Adipose tissue (tissue), 3 donors: ENCODE results near the gene RNU1-2. TPM values are rescaled to one million over a fixed set of nuclear protein-coding genes. Genes with fewer than 3 reads are reported as not detected.
"Not testable (repeated sequence)": the region's sequence is repeated elsewhere in the genome, so short reads cannot be mapped to it uniquely, and the experiment has no call there.

Experiments
- H3K27ac ChIP-seq: one replicate; pipeline ENCODE4 v1.5.1; 2013; ENCODE audit warnings: low read depth, low read length
- WGBS, 3 donors: extraction: QIAGEN DNeasy Blood & Tissue Kit; methylation state at CpG; one replicate each; pipeline ENCODE4 v1.1.7; 2013; 5-methylcytosine and 5-hydroxymethylcytosine counted together
- polyA plus RNA-seq, 3 donors: library from polyadenylated mRNA; stranded (reverse); fragments of 200-250 nt; gene quantifications; one replicate each; pipeline ENCODE4 v1.2.3, GENCODE V29; 2013
- donor health status: healthy with polysubstance abuse.
- donor health status: Bipolar disorder and iron deficiency.
- donor health status: healthy.

The RNU1-2 gene
- polyA plus RNA-seq, 3 donors = not detected

DNA sequence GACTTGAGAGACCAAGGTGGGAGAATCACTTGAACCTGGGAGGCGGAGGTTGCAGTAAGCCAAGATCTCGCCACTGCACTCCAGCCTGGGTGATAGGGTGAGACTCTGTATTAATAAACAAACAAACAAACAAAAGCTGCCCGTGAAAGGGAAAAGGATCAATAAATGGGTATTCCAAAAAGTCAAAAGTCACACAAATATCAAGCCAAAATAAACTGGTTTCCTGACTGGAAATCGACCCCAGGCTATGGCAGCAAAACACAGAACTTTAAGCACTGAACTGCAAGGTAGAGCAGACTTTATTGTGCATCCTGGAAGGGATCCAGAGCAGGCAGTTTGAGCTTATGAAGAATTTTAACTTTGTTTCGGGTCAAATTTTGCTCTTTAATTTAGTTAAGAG is 11.3 kb upstream of the RNU1-2 start:
- WGBS, 3 donors = 64 to 85% (median 84%) methylated on average over 5 of the region's 5 CpGs
- H3K27ac ChIP-seq = not testable (repeated sequence)

DNA sequence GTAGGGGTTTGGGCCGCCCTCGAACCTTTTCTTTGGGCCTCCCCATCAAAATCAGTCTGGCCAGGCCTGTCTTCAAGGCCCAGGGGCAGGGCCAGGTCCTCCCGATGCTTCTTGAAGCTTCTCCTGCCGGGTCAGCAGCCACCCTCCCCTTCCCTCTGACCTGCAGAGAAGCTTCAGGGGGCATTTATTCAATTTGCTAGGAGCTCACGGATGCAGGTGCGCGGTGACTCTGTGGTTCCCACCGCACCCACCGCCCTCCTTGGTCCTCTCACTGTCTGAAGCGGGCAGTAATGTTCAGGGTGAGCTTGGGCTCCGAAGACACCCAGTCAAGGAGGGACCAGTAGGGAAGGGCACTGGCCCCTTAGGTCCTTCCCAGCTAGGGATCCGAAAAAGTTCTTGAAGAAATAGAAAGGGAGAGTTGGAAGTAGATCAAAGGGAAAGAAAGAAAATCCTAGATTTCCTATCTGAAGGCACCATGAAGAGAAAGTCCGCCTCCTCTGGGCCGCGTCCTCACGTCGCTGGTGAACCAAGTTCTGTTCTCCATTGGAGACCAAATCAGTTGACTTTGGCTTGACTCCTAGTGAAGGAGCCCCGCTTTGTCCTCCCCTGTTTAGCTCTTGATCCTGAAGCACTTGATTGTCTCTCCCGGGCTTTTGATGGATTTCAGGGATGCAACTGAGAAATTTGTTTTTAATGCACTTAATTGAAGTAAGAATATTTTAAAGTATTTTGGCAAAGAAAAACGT is 8.7 kb upstream of the RNU1-2 start:
- no peak overlapping the region for H3K27ac ChIP-seq
- WGBS, 3 donors = 90 to 94% (median 91%) methylated on average over 20 of the region's 20 CpGs

DNA sequence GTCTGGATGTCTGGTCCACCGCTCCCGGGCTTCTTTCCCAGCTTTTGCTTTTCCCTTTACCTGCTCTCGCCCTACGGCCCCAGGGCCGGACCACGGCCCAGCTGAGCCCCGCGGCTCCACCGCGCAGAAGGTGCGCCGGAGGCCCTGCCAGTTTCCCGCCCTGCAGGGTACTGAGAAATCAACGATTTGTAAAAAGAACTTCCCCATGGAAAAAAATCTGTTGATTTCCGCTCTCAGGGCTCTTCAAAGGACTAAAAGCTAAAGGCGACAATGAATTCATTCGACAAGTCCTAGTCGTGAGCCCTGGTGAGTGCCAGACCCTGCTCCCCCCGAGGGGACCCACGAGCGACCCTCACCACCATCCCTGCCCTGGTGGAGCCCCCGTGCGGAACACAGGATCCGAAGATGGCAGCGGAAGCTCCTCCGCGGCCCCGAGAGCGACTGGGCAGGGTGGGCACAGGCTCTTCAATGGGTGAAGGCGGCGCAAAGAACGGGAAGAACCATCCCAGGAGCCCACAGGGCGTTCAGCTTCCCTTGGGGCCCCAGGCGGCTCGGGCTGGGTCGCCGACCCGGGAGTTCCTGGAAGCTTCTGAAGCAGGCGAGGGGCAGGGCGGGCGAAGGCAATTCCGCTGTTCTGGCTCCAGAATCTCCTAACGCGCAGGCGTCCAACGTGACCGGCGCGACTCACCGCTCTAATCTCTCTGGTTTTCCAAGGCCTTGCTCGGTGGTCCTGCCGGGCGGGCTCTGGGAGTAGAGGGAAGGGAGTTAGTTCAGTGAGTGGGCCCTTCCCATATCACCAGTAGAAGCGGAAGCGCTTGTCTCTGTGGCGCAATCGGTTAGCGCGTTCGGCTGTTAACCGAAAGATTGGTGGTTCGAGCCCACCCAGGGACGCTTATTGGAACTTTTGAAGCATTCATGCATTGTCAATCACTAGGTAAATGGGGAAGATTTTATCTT is 6.6 kb upstream of the RNU1-2 start:
- H3K27ac ChIP-seq = peak overlapping the region; percentile 84
- 3 to 18% (median 4%) methylated on average over 63 of the region's 63 CpGs for WGBS, 3 donors

DNA sequence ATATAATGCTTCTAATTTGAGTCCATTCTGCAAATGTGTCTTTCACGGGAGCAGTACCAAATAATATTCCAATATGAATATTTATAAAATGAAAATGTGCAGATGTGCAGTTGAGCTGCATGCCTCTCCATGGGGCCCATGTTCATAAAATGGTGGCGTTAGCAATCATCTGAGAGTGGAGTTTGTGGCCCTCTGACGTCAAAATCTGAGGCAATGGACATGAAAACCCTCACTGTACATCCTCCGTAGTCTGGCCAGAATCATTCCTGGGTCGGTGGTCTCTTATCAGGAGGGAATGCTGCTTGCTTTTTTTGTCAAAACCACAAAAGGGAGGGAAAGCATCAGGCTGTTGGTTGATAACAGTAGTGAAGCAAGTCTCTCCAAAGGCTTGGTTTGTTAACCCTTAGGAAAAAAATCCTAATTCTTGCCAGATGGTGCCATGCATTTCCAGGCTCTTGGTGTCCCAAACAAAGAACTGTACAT is 5.2 kb upstream of the RNU1-2 start:
- 66 to 76% (median 75%) methylated on average over 5 of the region's 5 CpGs for WGBS, 3 donors
- H3K27ac ChIP-seq = not testable (repeated sequence)

DNA sequence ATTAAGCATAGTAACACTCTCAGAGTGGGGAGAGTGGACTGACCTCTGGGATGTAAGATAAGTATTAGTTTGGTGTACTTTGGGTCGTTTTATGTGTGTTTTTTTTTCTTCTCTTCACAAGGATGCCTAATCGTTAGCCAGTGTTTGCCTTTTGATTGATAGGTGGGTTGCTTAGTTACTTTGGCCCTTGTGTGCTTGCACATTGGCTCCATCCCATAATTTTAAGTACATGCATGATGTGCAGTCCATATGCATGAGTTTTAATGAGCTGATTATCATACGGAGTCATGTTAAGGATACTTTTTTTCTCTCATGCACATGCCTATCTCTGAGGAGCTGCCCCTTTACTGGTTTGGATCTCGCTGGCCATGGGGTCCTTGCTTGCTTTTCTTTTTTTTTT is 4.7 kb upstream of the RNU1-2 start:
- H3K27ac ChIP-seq = not testable (repeated sequence)

DNA sequence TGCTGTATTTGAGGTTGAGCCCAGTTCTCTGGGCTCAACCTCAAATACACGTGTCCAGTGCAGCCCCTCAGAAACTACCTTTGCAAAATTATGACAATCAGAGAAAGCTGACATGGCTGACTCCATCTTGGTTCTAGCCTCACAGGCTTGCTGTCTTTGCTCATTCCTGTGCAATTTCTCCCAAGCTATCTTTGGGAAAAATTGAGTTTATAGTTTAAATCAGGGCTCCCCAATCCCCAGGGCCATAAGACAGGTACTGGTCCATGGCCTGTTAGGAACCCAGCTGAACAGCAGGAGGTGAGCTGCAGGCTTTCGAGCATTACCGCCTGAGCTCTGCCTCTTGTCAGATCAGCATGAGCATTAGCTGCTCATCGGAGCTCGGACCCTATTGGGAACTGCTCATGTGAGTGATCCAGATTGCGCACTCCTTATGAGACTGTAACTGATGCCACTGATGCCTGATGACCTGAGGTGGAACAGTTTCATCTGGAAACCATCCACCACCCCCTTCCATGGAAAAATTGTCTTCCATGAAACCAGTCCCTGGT is 2.7 kb upstream of the RNU1-2 start:
- WGBS, 3 donors = 66 to 86% (median 72%) methylated on average over 6 of the region's 6 CpGs
- not testable (repeated sequence) for H3K27ac ChIP-seq

More for the DNA sequence above, 4.7 kb upstream of the RNU1-2 start:
- WGBS, 3 donors = 46 to 74% (median 73%) methylated on average over 4 of the region's 4 CpGs

DNA sequence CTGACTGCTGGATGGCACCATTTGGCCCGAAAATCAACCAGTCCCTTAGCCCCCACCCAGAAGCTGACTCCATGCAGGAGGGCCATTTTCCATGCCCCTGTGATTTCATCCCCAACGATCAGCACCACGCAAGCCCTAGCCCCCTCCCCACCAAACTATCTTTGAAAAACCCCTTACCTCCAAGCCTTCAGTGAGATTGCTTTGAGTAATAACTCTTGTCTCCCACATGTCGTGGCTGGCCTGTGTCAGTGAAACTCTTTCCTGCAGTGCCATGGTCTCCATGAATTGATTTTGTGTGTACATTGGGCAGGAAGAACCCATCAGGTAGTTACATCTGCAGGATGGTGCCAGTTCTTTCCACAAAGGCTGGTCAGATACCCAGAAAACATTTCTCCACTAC is 2.0 kb upstream of the RNU1-2 start:
- 70 to 93% (median 77%) methylated on average over 4 of the region's 4 CpGs for WGBS, 3 donors
- not testable (repeated sequence) for H3K27ac ChIP-seq

DNA sequence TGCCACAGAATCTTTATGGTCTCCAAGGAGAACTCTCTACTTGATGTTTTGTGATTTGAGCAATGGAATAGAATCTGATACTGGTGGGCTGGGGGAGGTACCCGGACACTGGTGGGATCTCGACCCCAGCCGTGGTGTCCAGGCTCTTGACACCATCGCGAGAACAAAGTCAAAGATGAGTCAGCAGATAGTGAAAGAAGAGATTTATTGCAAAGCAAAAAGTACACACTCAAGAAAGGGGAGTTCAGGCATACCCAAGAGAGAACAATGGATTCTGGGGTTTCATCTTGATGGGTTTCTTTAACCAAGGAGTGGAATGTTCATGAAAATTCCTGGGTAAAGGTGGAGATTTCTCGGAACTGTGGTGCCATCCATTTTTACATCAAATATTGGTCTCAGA is 1.4 kb upstream of the RNU1-2 start:
- WGBS, 3 donors = 82 to 83% (median 82%) methylated on average over 4 to 6 of the region's 6 CpGs
- not testable (repeated sequence) for H3K27ac ChIP-seq

DNA sequence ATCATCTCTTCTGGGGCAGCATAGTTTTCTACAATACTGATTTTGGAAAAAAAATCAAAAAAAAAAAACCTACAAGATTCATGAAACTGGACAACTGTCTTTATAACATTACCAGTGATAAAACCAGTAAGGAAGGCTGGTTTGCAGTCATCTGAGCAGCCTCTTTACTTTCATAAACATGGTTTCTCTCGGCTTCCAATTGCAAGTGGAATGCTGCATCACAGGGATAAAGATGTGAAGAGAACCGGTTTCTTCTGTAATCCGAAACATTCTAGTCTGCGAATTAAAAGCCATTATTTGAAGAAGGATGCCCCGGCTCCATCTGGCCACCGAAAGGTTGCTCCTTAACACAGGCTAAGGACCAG is 565 bp upstream of the RNU1-2 start:
- H3K27ac ChIP-seq = not testable (repeated sequence)
- WGBS, 3 donors = 1 to 6% (median 4%) methylated on average over 5 to 6 of the region's 6 CpGs

DNA sequence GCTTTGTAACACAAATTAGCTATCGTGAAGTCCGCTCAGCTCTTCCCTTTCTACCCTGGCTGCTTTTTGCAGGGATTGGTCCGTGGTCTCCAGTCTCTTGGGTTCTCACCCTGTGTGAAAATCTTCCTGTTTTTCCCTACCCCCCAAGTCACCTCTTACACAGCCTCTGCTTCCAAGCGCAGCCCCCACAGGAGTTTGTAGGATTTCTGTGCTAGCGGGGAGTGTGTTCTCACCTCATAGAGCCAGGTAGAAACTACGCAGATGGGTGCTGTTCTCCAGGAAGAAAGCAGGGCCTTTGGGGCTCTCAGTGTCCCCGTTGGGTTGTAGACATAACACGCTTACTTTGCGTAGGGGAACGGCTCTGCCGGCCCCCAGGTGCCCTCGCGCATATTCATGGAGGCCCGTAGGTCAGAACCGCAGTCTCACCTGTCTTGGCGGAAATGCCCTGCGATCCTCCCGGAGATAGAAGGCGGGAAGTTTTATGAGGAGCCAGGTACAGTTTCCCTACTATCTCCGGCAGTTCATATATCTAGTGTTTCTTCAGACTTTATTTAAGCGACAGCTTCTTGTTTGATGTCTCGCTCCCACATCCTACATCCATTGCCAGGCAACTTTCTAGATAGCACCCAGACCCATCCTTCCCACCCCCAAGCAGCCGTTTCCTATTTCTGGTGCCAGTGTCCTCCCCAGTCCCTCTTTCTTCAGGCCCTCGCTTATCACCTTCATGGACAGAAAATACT is 706 bp downstream of the RNU1-2 start:
- not testable (repeated sequence) for H3K27ac ChIP-seq
- WGBS, 3 donors = 14 to 24% (median 23%) methylated on average over 21 to 23 of the region's 24 CpGs

DNA sequence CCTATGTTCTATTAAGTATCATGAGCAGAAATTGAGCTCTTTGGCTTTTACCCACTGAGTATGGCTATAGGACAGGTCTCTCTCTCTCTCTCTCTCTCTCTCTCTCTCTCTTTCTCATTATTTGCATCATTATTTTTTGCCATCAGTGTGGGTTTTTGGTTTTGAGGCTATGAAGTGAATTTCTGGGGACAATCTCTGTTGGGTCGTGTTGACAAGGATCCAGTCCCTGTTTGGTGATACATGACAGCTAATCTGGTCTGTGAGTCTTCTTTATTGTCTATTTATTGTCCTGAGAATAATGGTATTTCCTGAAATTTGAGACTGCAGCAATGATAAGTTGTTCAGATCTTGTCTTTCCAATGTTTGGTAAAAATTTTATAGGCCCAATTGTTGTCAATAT is 1.9 kb downstream of the RNU1-2 start:
- H3K27ac ChIP-seq = not testable (repeated sequence)
- WGBS, 3 donors = 29 to 65% (median 36%) methylated on average over 1 of the region's 1 CpG

DNA sequence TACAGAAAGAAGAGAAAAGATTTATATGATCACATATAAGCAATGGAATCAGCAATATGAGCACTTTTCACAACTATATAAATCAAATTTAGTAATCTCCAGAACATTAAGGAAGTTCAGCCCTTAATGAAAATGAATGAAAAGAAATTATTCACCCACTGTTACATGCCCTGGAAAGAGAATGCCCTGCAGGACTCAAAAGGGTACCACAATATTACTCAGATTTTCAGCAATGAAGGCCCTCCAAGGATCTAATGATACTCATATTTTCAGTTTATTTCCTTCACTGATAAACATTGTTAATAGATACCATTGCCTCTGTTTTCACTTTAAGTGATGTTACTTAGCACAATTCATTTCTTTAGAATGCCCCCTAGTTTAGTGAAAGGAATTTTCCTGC is 2.5 kb downstream of the RNU1-2 start:
- H3K27ac ChIP-seq = not testable (repeated sequence)

DNA sequence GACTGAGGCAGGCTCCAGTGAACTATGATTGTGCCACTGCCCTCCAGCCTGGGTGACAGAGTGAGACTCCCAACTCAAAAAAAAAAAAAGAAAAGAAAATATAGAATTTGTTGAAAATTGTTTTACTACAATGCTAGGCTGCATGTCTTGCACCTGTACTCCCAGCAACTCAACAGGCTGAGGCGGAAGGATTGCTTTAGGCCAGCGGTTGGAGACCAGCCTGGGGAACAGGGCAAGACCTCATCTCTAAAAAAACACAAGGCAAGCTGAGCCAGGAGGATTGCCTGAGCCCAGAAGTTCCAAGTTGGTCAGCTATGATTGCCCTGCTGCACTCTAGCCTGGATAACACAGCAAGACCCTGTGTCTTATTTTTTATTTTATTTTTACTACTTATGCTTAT is 3.2 kb downstream of the RNU1-2 start:
- not testable (repeated sequence) for H3K27ac ChIP-seq
- WGBS, 3 donors = 81 to 90% (median 82%) methylated on average over 2 of the region's 2 CpGs

DNA sequence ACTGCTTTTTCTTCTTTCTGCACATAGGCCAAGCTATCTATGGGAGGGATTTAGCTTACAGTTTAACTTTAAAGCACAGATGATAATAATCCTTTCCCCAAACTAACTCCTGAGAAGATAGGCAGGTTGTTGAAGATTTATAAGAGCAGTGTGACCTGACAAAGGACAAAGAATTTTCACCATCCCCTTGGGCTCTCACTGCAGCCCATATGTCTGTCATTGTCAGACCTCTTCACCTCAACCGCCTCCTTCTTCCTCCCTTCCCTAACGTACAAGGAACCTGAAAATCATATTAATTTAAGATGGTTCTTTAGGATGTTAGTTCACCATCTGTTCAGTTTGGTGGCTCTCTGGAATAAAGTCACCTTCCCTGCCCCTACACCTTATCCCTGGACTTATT is 5.0 kb downstream of the RNU1-2 start:
- WGBS, 3 donors = 54 to 59% (median 59%) methylated on average over 2 of the region's 2 CpGs
- H3K27ac ChIP-seq = no peak overlapping the region

DNA sequence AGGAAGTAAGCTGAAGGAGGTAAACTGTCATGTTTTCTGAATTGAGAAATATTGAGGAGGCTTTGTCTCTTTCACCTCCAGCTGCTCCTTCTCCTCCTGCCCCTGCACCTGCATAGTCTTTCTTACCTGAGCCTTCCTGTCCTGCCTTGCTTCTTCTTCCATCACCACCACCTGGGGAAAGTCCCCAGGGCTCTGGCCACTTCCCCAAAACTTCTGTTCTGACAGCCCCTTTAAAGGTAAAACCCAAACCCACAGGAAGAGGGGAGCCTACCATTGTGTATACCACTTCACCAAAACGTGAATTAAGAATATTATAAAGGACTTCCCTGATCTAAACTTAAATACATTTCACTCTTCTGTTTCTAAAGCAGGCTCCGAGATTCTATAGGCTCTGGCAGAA is 5.6 kb downstream of the RNU1-2 start:
- not testable (repeated sequence) for H3K27ac ChIP-seq

DNA sequence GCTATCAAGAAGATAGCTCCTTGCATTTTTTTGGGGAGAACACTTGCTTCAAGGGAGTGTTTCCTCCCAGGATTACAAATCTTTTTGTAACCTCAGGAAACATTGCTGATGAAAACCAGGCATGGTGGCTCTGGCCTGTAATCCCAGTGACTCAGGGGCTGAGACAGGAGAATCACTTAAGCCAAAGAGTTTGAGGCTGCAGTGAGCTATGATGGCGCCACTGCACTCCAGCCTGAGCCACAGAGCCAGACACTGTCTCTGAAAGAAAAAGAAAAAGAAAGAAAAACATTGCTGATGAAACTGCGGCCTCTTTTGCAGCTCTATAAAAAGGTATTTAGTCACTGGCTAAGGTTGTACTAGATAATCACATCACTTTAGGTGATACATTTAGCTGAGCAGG is 7.3 kb downstream of the RNU1-2 start:
- 73 to 88% (median 84%) methylated on average over 2 of the region's 2 CpGs for WGBS, 3 donors
- H3K27ac ChIP-seq = no peak overlapping the region

More for the DNA sequence above, 5.6 kb downstream of the RNU1-2 start:
- 39 to 71% (median 57%) methylated on average over 2 of the region's 2 CpGs for WGBS, 3 donors

DNA sequence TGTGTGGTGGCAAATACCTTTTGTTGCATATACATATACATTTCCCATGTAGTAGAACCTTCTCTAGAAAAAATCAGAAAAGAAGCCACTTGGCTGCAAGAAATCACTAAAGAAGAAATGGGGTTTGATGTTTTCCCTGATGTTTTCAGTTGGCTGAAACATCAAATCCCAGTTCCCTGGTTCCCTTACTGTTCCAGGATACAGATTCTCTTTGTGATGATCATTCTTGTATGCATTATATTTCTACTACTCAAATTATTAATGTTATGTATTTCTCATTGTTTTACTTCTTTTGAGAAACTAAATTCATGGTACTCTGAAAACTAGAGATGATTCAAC is 7.6 kb downstream of the RNU1-2 start:
- no peak overlapping the region for H3K27ac ChIP-seq

DNA sequence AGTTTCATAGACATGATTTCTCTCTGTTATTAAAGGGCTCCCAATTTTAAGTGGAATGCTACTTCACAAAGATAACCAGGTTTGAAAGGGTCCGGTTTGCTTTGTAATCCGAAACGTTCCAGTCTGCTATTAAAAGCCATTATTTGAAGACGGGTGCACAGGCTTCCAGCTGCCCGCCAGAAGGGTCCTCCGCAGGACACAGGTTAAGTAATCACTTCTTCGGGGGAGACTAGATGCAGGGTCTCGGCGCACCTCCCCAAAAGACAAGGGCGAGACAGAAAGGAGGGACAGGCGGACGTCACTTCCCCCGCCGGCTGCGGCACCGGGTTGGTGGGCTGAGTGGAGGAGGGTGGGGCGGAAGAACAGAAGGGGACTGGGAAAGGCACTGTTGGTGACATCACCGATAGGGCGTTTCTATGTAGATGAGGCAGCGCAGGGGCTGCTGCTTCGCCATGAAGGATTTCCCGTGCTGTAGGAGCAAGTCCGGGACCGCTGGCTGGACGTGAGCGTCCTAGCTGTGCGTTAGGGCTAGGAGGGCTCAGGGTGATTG is 8.9 kb downstream of the RNU1-2 start:
- WGBS, 3 donors = 0% methylated on average over 27 of the region's 27 CpGs

More for the DNA sequence above, 8.9 kb downstream of the RNU1-2 start:
- peak overlapping the region; percentile 78 for H3K27ac ChIP-seq
